Testis (tissue), 3 donors: ENCODE measurements around the gene NLRP1. TPM values are rescaled to one million over a fixed set of nuclear protein-coding genes. Genes with fewer than 3 reads are reported as not detected.

Experiments used
- DNase-seq: peaks from one replicate; pipeline ENCODE4 v3.0.0-alpha.2; 2019
- H3K27ac ChIP-seq, 2 donors: fragments of 200-600 bp; sonication (generic); one replicate each; pipeline ENCODE4 v1.5.1; 2019
- H3K27me3 ChIP-seq: fragments of 200-600 bp; sonication (generic); one replicate; pipeline ENCODE4 v1.5.1; 2019
- H3K36me3 ChIP-seq: fragments of 200-600 bp; sonication (generic); one replicate; pipeline ENCODE4 v1.5.1; 2017; ENCODE audit warnings: low read depth; ENCODE audit errors: missing control alignments
- H3K4me1 ChIP-seq: fragments of 200-600 bp; sonication (generic); one replicate; pipeline ENCODE4 v1.5.1; 2019
- H3K4me3 ChIP-seq, 2 donors: fragments of 200-600 bp; sonication (generic); one replicate each; pipeline ENCODE4 v1.5.1; 2017 to 2019
- H3K9me3 ChIP-seq: fragments of 200-600 bp; sonication (generic); one replicate; pipeline ENCODE4 v1.5.1; 2017
- POLR2A ChIP-seq: fragments of 450-650 bp; IDR thresholded peaks from one replicate; pipeline ENCODE4 v1.6.1; 2017; ENCODE audit warnings: antibody characterized with exemption, mild to moderate bottlenecking, moderate library complexity
- WGBS, 2 donors: methylation state at CpG; one replicate each; pipeline ENCODE4 v1.1.5; 2018; 5-methylcytosine and 5-hydroxymethylcytosine counted together
- intact Hi-C: fragments of 100-400 bp; cut with DNase I; formaldehyde crosslinking; loops from one replicate; pipeline ENCODE4 v1.15.1; 2023; ENCODE audit warnings: low total_unique reads
- polyA plus RNA-seq: library from polyadenylated mRNA; stranded (reverse); fragments of 350-450 nt; fragmentation: Illumina TruSeq; extraction: RNeasy Lipid Tissue Mini Kit (QIAGEN cat#74804); gene quantifications from one replicate; pipeline ENCODE4 v1.2.3, GENCODE V29; 2014; ENCODE audit warnings: low read depth, low replicate concordance; ENCODE audit not compliant: insufficient read depth
- total RNA-seq, 2 donors: library from RNA; depleted of rRNA; stranded (reverse); fragments of >200 nt; gene quantifications; one replicate each; pipeline ENCODE4 v1.2.3, GENCODE V29; 2016
- TF ChIP-seq, protein P1 (sequence below), 3 experiments: fragments of 450-650 bp in 2 of 3; fragments of 200-600 bp in 1 of 3; sonication (generic) in 1 of 3; IDR thresholded peaks; one replicate each; pipeline ENCODE4 v1.5.1; 2016 to 2019; ENCODE audit warnings: antibody characterized with exemption in 3 of 3, mild to moderate bottlenecking in 2 of 3, moderate library complexity in 1 of 3

Gene NLRP1
- total and polyA plus RNA-seq, 3 donors from 2014 or later = 35.4 to 68.5 (median 39.0) TPM

DNA sequence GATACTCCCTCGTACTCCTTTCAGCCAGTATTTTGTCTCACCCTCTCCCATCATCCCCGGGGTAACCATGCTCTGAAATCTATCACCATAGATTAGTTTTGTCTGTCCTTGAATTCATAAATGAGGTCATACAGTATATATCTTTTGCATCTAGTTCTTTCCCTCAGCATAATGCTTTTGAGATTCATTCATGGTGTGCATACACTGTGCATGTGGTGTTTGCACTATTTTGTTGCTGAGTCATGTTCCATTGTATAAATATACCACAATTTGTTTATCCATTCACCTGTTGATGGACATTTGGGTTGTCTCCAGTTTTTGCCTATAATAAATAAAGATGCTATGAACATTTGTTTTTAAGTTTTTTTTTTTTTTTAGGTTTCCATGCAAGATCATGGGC, 34.2 kb upstream of the NLRP1 start:
- no peaks in the 10 kb centered on the region for H3K36me3 ChIP-seq
- H3K9me3 ChIP-seq = no peaks in the 10 kb centered on the region
- no peak for TF ChIP-seq POLR2A
- TF ChIP-seq, protein P1, sequence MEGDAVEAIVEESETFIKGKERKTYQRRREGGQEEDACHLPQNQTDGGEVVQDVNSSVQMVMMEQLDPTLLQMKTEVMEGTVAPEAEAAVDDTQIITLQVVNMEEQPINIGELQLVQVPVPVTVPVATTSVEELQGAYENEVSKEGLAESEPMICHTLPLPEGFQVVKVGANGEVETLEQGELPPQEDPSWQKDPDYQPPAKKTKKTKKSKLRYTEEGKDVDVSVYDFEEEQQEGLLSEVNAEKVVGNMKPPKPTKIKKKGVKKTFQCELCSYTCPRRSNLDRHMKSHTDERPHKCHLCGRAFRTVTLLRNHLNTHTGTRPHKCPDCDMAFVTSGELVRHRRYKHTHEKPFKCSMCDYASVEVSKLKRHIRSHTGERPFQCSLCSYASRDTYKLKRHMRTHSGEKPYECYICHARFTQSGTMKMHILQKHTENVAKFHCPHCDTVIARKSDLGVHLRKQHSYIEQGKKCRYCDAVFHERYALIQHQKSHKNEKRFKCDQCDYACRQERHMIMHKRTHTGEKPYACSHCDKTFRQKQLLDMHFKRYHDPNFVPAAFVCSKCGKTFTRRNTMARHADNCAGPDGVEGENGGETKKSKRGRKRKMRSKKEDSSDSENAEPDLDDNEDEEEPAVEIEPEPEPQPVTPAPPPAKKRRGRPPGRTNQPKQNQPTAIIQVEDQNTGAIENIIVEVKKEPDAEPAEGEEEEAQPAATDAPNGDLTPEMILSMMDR (IDR thresholded peaks at IDR 0.05) = no peak
- 57 to 64% methylated on average over 2 of the region's 2 CpGs for whole genome bisulfite sequencing, 2 donors
- H3K27ac ChIP-seq = no peak overlapping the region
- H3K27me3 ChIP-seq = no peaks in the 10 kb centered on the region
- peak overlapping the region; percentile 32 to 45 for H3K4me3 ChIP-seq
- H3K4me1 ChIP-seq = no peaks in the 10 kb centered on the region
- intact Hi-C loops = no loop called here
- no peak for DNase-seq

DNA sequence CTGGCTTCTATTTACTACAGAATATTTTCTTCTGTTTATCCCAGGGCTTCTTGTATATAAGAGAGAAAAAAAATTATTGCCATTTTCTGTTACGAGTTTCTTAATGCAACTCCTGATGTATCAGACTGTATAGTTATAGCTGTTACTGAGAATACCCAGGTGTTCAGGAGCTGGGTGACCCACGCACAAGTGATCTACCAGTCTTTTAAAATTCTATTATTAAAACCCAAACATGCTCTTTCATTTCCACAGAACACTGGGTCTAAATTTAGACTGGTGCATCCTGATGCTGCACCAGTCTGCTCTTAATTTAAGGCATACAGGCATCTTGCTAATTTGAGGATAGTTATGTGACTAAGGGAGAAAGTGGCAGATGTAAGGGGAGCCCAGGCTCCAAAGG, 31.2 kb upstream of the NLRP1 start:
- Histone ChIP-seq H3K4me1 (no peaks in the 10 kb centered on the region), H3K27ac (no peak overlapping the region), H3K27me3 (no peaks in the 10 kb centered on the region), H3K4me3 (no peak overlapping the region), H3K36me3 (no peaks in the 10 kb centered on the region), H3K9me3 (no peaks in the 10 kb centered on the region)
- DNase-seq = no peak
- intact Hi-C loops = no loop called here
- no peak for TF ChIP-seq POLR2A
- TF ChIP-seq, protein P1 (IDR thresholded peaks at IDR 0.05) = no peak
- WGBS, 2 donors = 94% methylated on average over 2 of the region's 2 CpGs

DNA sequence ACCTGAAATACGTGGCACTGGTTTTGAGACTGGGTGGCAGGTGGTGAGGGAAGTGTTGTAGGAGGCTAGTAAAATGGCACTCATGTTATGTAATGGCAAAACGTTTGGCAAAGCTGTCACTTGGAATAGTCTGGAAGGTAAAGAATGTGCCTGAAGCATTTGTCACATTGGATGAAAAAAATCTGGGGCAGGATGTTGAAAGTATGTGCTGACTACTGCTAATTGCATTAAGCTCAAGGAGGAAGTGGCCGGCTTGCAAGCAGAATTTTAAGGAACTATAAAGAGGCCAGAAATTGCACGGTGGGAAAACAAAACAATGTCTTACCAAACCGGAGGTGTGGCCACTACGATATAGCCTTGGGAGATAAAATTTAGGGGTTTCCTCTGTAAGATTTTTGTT, 26.6 kb upstream of the NLRP1 start:
- WGBS, 2 donors = 63 to 66% methylated on average over 6 of the region's 6 CpGs
- H3K27ac ChIP-seq = no peak overlapping the region
- intact Hi-C loops = no loop called here
- no peak for DNase-seq
- H3K36me3 ChIP-seq = no peaks in the 10 kb centered on the region
- no peaks in the 10 kb centered on the region for H3K9me3 ChIP-seq
- no peaks in the 10 kb centered on the region for H3K4me1 ChIP-seq
- H3K27me3 ChIP-seq = no peaks in the 10 kb centered on the region
- TF ChIP-seq POLR2A = no peak
- TF ChIP-seq, protein P1 (IDR thresholded peaks at IDR 0.05) = no peak
- H3K4me3 ChIP-seq = no peak overlapping the region

DNA sequence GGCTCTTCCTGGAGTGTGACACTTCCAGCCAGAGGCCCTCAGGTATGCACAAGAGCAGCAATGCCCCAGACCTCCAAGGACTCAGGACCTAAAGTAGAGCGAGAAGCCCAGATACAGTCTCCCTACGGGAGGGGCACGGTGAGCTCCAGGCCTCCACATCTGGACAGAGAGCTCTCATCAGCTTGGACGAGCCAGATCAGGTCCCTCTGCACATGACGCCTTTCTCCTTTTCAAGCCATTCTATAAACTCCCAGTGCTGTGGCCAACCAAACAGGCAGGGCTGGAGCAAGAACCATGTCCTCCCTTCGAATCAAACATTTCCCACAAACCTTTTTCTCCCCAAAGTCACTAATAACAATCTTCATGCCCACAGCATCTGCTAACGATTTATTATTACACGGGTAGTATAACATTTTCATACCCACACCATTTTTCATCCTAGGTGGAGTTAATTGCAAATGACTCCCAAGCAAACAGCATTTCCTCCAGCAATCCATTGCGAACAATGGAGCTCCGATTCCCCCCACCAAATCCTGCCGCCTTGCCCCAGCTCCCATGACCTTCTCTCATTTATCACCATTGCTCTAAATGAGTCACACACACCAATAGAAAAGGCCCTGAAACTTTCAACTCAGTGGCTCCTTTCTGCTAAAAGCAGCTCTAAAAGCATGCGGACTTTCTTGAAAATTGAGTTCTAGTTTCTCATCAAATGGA, 24.2 kb upstream of the NLRP1 start:
- Histone ChIP-seq H3K9me3 (no peaks in the 10 kb centered on the region), H3K27ac (no peak overlapping the region), H3K27me3 (no peaks in the 10 kb centered on the region), H3K36me3 (no peaks in the 10 kb centered on the region), H3K4me3 (no peak overlapping the region), H3K4me1 (no peaks in the 10 kb centered on the region)
- no peak for DNase-seq
- WGBS, 2 donors = 61 to 73% methylated on average over 12 of the region's 12 CpGs
- no peak for TF ChIP-seq POLR2A
- TF ChIP-seq, protein P1 (IDR thresholded peaks at IDR 0.05) = no peak
- intact Hi-C loops = no loop called here

DNA sequence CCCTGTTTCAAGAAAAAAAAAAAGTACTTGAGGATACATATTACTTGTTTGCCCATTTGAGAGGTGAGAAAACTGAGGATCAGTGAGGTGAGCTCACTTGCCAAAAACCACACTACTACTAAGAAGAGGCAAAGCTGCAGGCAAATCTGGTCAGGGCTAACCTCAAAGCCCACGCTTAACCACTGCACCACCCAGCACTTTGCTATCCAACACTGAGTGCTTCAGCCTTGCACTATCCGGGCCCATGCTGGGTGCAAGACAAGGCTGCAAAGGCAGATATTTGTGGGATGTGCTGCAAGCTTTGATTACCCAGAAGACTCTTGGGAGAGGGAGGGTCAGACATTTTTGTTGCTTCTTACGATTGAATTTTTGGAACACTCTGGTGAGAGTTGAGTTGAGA, 23.6 kb upstream of the NLRP1 start:
- intact Hi-C loops = no loop called here
- TF ChIP-seq, protein P1 (IDR thresholded peaks at IDR 0.05) = no peak
- no peak for TF ChIP-seq POLR2A
- no peak overlapping the region for H3K4me3 ChIP-seq

More for the DNA sequence above, 23.6 kb upstream of the NLRP1 start:
- H3K9me3 ChIP-seq = no peaks in the 10 kb centered on the region
- no peaks in the 10 kb centered on the region for H3K27me3 ChIP-seq
- no peaks in the 10 kb centered on the region for H3K4me1 ChIP-seq
- no peaks in the 10 kb centered on the region for H3K36me3 ChIP-seq
- 58 to 70% methylated on average over 3 of the region's 3 CpGs for WGBS, 2 donors
- no peak overlapping the region for H3K27ac ChIP-seq
- DNase-seq = no peak
